BE2C (cell line): ENCODE results near the gene SMLR1.

Experiments used
- DNase-seq: peaks from one replicate; pipeline ENCODE4 v3.0.0-alpha.2; 2020
- H3K27me3 ChIP-seq: fragments of 250-450 bp; sonication (Bioruptor Pico); 2 replicates; pipeline ENCODE4 v1.5.1; 2020; ENCODE audit warnings: mild to moderate bottlenecking
- H3K36me3 ChIP-seq: fragments of 250-450 bp; sonication (Bioruptor Pico); 2 replicates; pipeline ENCODE4 v1.5.1; 2020; ENCODE audit warnings: mild to moderate bottlenecking
- H3K4me1 ChIP-seq: fragments of 250-450 bp; sonication (Bioruptor Pico); 2 replicates; pipeline ENCODE4 v1.5.1; 2020
- H3K4me3 ChIP-seq: 2 replicates; pipeline ENCODE4 v1.5.1; 2011; ENCODE audit warnings: low read depth, low read length
- H3K9me3 ChIP-seq: fragments of 250-450 bp; sonication (Bioruptor Pico); 2 replicates; pipeline ENCODE4 v1.5.1; 2020
- CTCF ChIP-seq: IDR thresholded peaks from 2 replicates; pipeline ENCODE4 v1.5.1; 2012; ENCODE audit warnings: mild to moderate bottlenecking, low read depth, low read length

The SMLR1 gene

GRCh38 chr6:130846501-130846900, 19.3 kb downstream of the SMLR1 start:
- no peaks in the 10 kb centered on the region for H3K9me3 ChIP-seq
- no peaks in the 10 kb centered on the region for H3K36me3 ChIP-seq
- DNase-seq, result no peak
- H3K4me3 ChIP-seq, result no peak overlapping the region
- no peaks in the 10 kb centered on the region for H3K4me1 ChIP-seq
- no peak for TF ChIP-seq CTCF
- no peaks in the 10 kb centered on the region for H3K27me3 ChIP-seq

- Histone ChIP-seq H3K27me3 (no peaks in the 10 kb centered on the region), H3K4me1 (no peaks in the 10 kb centered on the region), H3K9me3 (no peaks in the 10 kb centered on the region), H3K4me3 (no peak overlapping the region), H3K36me3 (no peaks in the 10 kb centered on the region)
- no peak for TF ChIP-seq CTCF
- DNase-seq, result no peak
These were observed 20.1 kb downstream of the SMLR1 start for GRCh38 chr6:130847001-130847910.

- Histone ChIP-seq H3K36me3 (no peaks in the 10 kb centered on the region), H3K27me3 (no peaks in the 10 kb centered on the region), H3K4me1 (no peaks in the 10 kb centered on the region), H3K4me3 (no peak overlapping the region), H3K9me3 (no peaks in the 10 kb centered on the region)
- TF ChIP-seq CTCF, result no peak
- no peak for DNase-seq
These were observed 21.7 kb downstream of the SMLR1 start for GRCh38 chr6:130848945-130849344.

DNA sequence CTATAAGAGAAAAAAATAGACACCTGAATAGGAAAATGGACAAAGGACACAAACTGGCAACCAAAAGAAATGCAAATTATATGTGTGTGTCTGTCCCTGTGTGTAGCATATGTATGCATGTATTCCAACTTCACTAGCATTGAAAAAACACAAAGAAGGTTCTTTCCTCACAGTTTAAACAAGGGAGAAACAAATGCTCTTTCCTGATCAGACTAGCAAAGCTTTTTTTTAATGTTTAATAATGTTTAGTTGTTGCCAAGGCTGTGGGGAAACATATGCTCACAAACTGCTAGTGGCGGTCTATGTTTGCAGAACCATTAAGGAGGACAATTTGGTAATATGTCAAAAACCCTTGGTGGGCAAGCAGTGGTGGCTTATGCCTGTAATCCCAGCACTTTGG, 22.4 kb downstream of the SMLR1 start:
- DNase-seq, result no peak
- Histone ChIP-seq H3K27me3 (no peaks in the 10 kb centered on the region), H3K4me1 (no peaks in the 10 kb centered on the region), H3K4me3 (no peak overlapping the region), H3K9me3 (no peaks in the 10 kb centered on the region), H3K36me3 (no peaks in the 10 kb centered on the region)
- TF ChIP-seq CTCF, result no peak

DNA sequence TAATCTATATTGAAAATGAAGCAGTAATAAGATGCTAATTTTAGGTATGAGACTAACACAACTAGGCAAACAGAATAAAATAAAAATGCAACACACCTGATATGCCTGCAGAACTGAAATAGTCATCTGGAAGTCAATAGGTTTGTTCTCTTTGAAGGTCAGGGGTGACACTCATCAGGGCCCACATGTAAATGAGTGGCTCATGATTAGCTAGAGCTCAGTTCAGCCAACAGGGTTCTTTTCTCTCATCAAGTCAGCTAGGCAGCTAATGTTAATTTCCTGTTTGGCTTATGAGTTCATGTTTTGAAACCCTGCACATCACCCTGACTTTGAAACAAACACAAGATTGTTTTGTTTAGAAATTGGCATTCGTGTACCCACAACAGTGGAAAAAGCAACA, 23.8 kb downstream of the SMLR1 start:
- Histone ChIP-seq H3K4me1 (no peaks in the 10 kb centered on the region), H3K36me3 (no peaks in the 10 kb centered on the region), H3K27me3 (no peaks in the 10 kb centered on the region), H3K9me3 (no peaks in the 10 kb centered on the region), H3K4me3 (no peak overlapping the region)
- no peak for DNase-seq
- TF ChIP-seq CTCF, result no peak

- H3K9me3 ChIP-seq, result no peaks in the 10 kb centered on the region; the same call in 1 of the 2 replicates
- no peak for DNase-seq
- H3K27me3 ChIP-seq, result no peaks in the 10 kb centered on the region
- no peaks in the 10 kb centered on the region for H3K36me3 ChIP-seq
- H3K4me1 ChIP-seq, result no peaks in the 10 kb centered on the region
- TF ChIP-seq CTCF, result no peak
- H3K4me3 ChIP-seq, result no peak overlapping the region
These were observed 25.8 kb downstream of the SMLR1 start for GRCh38 chr6:130852844-130853554.
